Spleen (tissue), 11 donors: ENCODE results near the gene MACROD2. TPM values are rescaled to one million over a fixed set of nuclear protein-coding genes. Genes with fewer than 3 reads are reported as not detected.

Experiments
- DNase-seq: peaks from one replicate; pipeline ENCODE4 v3.0.0-alpha.2; 2020
- H3K27ac ChIP-seq, 8 donors: fragments of 200-600 bp; sonication (generic) in 7 of 8; 1 replicate in 4 of 8; 2 replicates in 4 of 8; pipeline versions ENCODE4 v1.5.0 to v1.8.0; 2016 to 2021; ENCODE audit warnings: inconsistent platforms in 4 of 8, mild to moderate bottlenecking in 4 of 8, moderate library complexity in 1 of 8
- H3K27me3 ChIP-seq, 7 donors: fragments of 200-600 bp; sonication (generic) in 6 of 7; replicated peaks in 1 of 7; 1 replicate in 4 of 7; 2 replicates in 3 of 7; pipeline versions ENCODE4 v1.5.0 to v1.8.0; 2016 to 2021; ENCODE audit warnings: inconsistent platforms in 3 of 7, mild to moderate bottlenecking in 1 of 7
- H3K36me3 ChIP-seq, 6 donors: fragments of 200-600 bp; sonication (generic) in 5 of 6; 1 replicate in 4 of 6; 2 replicates in 2 of 6; pipeline versions ENCODE4 v1.5.0 to v1.8.0; 2016 to 2021; ENCODE audit warnings: inconsistent platforms in 2 of 6
- H3K4me1 ChIP-seq, 6 donors: fragments of 200-600 bp; sonication (generic) in 5 of 6; 1 replicate in 3 of 6; 2 replicates in 3 of 6; pipeline versions ENCODE4 v1.5.0 to v1.8.0; 2016 to 2021; ENCODE audit warnings: inconsistent platforms in 3 of 6
- H3K4me3 ChIP-seq, 8 donors: fragments of 200-600 bp; sonication (generic) in 7 of 8; 1 replicate in 4 of 8; 2 replicates in 4 of 8; pipeline versions ENCODE4 v1.5.0 to v1.8.0; 2016 to 2021; ENCODE audit warnings: inconsistent platforms in 4 of 8, mild to moderate bottlenecking in 4 of 8, moderate library complexity in 2 of 8
- H3K9me3 ChIP-seq, 8 donors: fragments of 200-600 bp; sonication (generic) in 7 of 8; 1 replicate in 4 of 8; 2 replicates in 4 of 8; pipeline versions ENCODE4 v1.5.0 to v1.8.0; 2016 to 2021; ENCODE audit warnings: inconsistent platforms in 4 of 8
- CTCF ChIP-seq, 11 experiments: fragments of 200-600 bp in 7 of 11; fragments of 450-650 bp in 4 of 11; sonication (generic) in 4 of 11; IDR thresholded peaks in 8 of 11; conservative IDR thresholded peaks in 3 of 11; 1 replicate in 7 of 11; 2 replicates in 4 of 11; pipeline versions ENCODE4 v1.4.0 to v1.8.0; 2016 to 2021; ENCODE audit warnings: antibody characterized with exemption in 11 of 11, inconsistent platforms in 4 of 11, mild to moderate bottlenecking in 1 of 11
- POLR2A ChIP-seq, 3 donors: fragments of 450-650 bp; IDR thresholded peaks; one replicate each; pipeline ENCODE4 v1.5.1; 2017; ENCODE audit warnings: antibody characterized with exemption in 3 of 3, mild to moderate bottlenecking in 1 of 3
- POLR2AphosphoS5 ChIP-seq, 3 donors: sonication (generic); formaldehyde crosslinking; IDR thresholded peaks; one replicate each; pipeline ENCODE4 v1.5.1; 2017; ENCODE audit warnings: antibody characterized with exemption in 3 of 3
- WGBS, 5 donors: extraction: QIAGEN DNeasy Blood & Tissue Kit in 3 of 5; methylation state at CpG; one replicate each; pipeline versions ENCODE4 v1.1.5 to v1.1.7; 2013 to 2018; 5-methylcytosine and 5-hydroxymethylcytosine counted together
- intact Hi-C: fragments of 100-400 bp; cut with DNase I; formaldehyde crosslinking; loops from one replicate; pipeline ENCODE4 v1.15.0; 2023; ENCODE audit warnings: low total_unique reads
- polyA plus RNA-seq, 3 donors: library from polyadenylated mRNA; stranded (reverse); fragments of 200-250 nt; gene quantifications; one replicate each; pipeline ENCODE4 v1.2.1, GENCODE V29; 2013
- total RNA-seq, 7 donors: library from RNA; depleted of rRNA in 3 of 7; stranded (reverse); fragments of >200 nt in 3 of 7; fragmentation: NEBNext Ultra II Directional in 4 of 7; extraction: Animal tissue kit (Norgen Biotek cat#: 25700) in 4 of 7; gene quantifications; one replicate each; pipeline versions ENCODE4 v1.1.0 to v1.2.1, GENCODE V29; 2016 to 2021
- donor health status: healthy with polysubstance abuse.
- donor health status: DM: no; HTN: no; CAD: no; lungs with moderate emphysema.
- donor health status: DM: no; HTN: no; CAD: no.
- donor health status: Bipolar disorder and iron deficiency.
- donor health status: healthy.
- donor health status: DM: no; HTN: no; CAD: no.
- donor health status: DM: yes; HTN: yes; CAD: no.

MACROD2 gene
- total and polyA plus RNA-seq, 10 donors, result 1.5 to 4.7 (median 3.4) TPM

- no peaks in the 10 kb centered on the region for H3K36me3 ChIP-seq
- intact Hi-C loops, result no loop called here
- no peak for DNase-seq
- no peak overlapping the region for H3K4me3 ChIP-seq
- H3K4me1 ChIP-seq, result no peaks in the 10 kb centered on the region
- H3K27me3 ChIP-seq, result no peaks in the 10 kb centered on the region
- WGBS, 5 donors, result 50 to 59% (median 53%) methylated on average over 1 of the region's 1 CpG
- H3K9me3 ChIP-seq, result peaks cover 0 to 11% (median 5%) of the 10 kb centered on the region in 8 donors
- no peak overlapping the region for H3K27ac ChIP-seq
- no peak for TF ChIP-seq CTCF (IDR thresholded peaks at IDR 0.05 in 8 of 11, conservative IDR thresholded peaks at IDR 0.05 in 3 of 11)
- no peak for TF ChIP-seq POLR2AphosphoS5 (IDR thresholded peaks at IDR 0.05)
- TF ChIP-seq POLR2A (IDR thresholded peaks at IDR 0.05), result no peak
Measured at GRCh38 chr20:14647016-14647415, 651.7 kb downstream of the MACROD2 start.

GRCh38 chr20:14649662-14650061 lies 654.3 kb downstream of the MACROD2 start:
- no peaks in the 10 kb centered on the region for H3K4me1 ChIP-seq
- H3K27ac ChIP-seq, result no peak overlapping the region
- H3K4me3 ChIP-seq, result no peak overlapping the region
- DNase-seq, result no peak
- no peak for TF ChIP-seq CTCF (IDR thresholded peaks at IDR 0.05 in 8 of 11, conservative IDR thresholded peaks at IDR 0.05 in 3 of 11)
- TF ChIP-seq POLR2AphosphoS5 (IDR thresholded peaks at IDR 0.05), result no peak
- no peak for TF ChIP-seq POLR2A (IDR thresholded peaks at IDR 0.05)
- no peaks in the 10 kb centered on the region for H3K36me3 ChIP-seq
- H3K27me3 ChIP-seq, result no peaks in the 10 kb centered on the region
- 76 to 93% (median 86%) methylated on average over 1 of the region's 1 CpG for WGBS, 5 donors
- peaks cover 0 to 11% (median 0%) of the 10 kb centered on the region in 8 donors for H3K9me3 ChIP-seq
- intact Hi-C loops, result no loop called here

GRCh38 chr20:14657266-14658005 lies 662.1 kb downstream of the MACROD2 start:
- DNase-seq, result no peak
- H3K27me3 ChIP-seq, result no peaks in the 10 kb centered on the region
- H3K27ac ChIP-seq, result no peak overlapping the region
- H3K36me3 ChIP-seq, result no peaks in the 10 kb centered on the region
- 78 to 89% (median 80%) methylated on average over 4 of the region's 4 CpGs for WGBS, 5 donors
- TF ChIP-seq POLR2AphosphoS5 (IDR thresholded peaks at IDR 0.05), result no peak
- TF ChIP-seq POLR2A (IDR thresholded peaks at IDR 0.05), result no peak
- no peak for TF ChIP-seq CTCF (IDR thresholded peaks at IDR 0.05 in 8 of 11, conservative IDR thresholded peaks at IDR 0.05 in 3 of 11)
- H3K4me3 ChIP-seq, result no peak overlapping the region
- H3K4me1 ChIP-seq, result no peaks in the 10 kb centered on the region
- intact Hi-C loops, result no loop called here
- H3K9me3 ChIP-seq, result peaks cover 0 to 18% (median 0%) of the 10 kb centered on the region in 8 donors

GRCh38 chr20:14664101-14664500 lies 668.8 kb downstream of the MACROD2 start:
- no peak overlapping the region for H3K27ac ChIP-seq
- peaks cover 0 to 11% (median 2%) of the 10 kb centered on the region in 8 donors for H3K9me3 ChIP-seq
- no peaks in the 10 kb centered on the region for H3K36me3 ChIP-seq
- no peak overlapping the region for H3K4me3 ChIP-seq
- no peak for TF ChIP-seq POLR2A (IDR thresholded peaks at IDR 0.05)
- TF ChIP-seq CTCF (IDR thresholded peaks at IDR 0.05 in 8 of 11, conservative IDR thresholded peaks at IDR 0.05 in 3 of 11), result no peak
- TF ChIP-seq POLR2AphosphoS5 (IDR thresholded peaks at IDR 0.05), result no peak
- WGBS, 5 donors, result 64 to 78% (median 72%) methylated on average over 3 of the region's 3 CpGs
- DNase-seq, result no peak
- intact Hi-C loops, result no loop called here
- no peaks in the 10 kb centered on the region for H3K4me1 ChIP-seq
- H3K27me3 ChIP-seq, result no peaks in the 10 kb centered on the region
